ENCODE results near the gene PLEKHA7.

DNA sequence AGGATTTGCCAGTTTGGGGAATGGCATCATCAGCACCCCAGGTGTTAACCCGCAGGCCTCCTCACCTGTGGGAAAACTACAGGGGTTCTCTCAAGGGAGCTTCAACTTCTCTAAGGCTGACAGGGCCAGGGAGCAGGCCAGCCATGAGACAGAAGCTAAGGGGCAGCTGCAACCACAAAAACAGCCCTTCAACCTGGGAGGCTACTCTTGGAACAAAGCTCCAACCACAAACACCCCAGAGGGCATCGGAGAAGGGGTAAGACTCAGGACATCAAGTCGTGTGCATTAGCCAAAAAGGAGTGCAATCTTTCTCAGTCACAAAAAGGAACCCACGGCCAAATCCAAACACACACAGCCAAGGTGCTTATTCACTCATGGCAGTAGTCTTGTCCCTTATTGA, 103.0 kb downstream of the PLEKHA7 start:
- TF ChIP-seq, protein P1, sequence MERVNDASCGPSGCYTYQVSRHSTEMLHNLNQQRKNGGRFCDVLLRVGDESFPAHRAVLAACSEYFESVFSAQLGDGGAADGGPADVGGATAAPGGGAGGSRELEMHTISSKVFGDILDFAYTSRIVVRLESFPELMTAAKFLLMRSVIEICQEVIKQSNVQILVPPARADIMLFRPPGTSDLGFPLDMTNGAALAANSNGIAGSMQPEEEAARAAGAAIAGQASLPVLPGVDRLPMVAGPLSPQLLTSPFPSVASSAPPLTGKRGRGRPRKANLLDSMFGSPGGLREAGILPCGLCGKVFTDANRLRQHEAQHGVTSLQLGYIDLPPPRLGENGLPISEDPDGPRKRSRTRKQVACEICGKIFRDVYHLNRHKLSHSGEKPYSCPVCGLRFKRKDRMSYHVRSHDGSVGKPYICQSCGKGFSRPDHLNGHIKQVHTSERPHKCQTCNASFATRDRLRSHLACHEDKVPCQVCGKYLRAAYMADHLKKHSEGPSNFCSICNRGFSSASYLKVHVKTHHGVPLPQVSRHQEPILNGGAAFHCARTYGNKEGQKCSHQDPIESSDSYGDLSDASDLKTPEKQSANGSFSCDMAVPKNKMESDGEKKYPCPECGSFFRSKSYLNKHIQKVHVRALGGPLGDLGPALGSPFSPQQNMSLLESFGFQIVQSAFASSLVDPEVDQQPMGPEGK (CRISPR knock-in tag; IDR thresholded peaks at IDR 0.05; ENCODE audit: borderline replicate concordance): no peak
- TF ChIP-seq ESRRG (CRISPR knock-in tag; IDR thresholded peaks at IDR 0.05) (no peak), TCF4 (CRISPR knock-in tag; IDR thresholded peaks at IDR 0.05; ENCODE audit: borderline replicate concordance) (no peak), SNAI2 (CRISPR knock-in tag; IDR thresholded peaks at IDR 0.05) (no peak), ZC3H10 (CRISPR knock-in tag; IDR thresholded peaks at IDR 0.05) (no peak), BACH2 (CRISPR knock-in tag; IDR thresholded peaks at IDR 0.05; ENCODE audit: borderline replicate concordance) (no peak), RARB (CRISPR knock-in tag; IDR thresholded peaks at IDR 0.05) (no peak), ISL1 (CRISPR knock-in tag; IDR thresholded peaks at IDR 0.05) (no peak), ARNTL (CRISPR knock-in tag; IDR thresholded peaks at IDR 0.05; ENCODE audit: borderline replicate concordance, low read depth) (no peak), ZNF70 (CRISPR knock-in tag; IDR thresholded peaks at IDR 0.05) (no peak)
- TF ChIP-seq, protein P2, sequence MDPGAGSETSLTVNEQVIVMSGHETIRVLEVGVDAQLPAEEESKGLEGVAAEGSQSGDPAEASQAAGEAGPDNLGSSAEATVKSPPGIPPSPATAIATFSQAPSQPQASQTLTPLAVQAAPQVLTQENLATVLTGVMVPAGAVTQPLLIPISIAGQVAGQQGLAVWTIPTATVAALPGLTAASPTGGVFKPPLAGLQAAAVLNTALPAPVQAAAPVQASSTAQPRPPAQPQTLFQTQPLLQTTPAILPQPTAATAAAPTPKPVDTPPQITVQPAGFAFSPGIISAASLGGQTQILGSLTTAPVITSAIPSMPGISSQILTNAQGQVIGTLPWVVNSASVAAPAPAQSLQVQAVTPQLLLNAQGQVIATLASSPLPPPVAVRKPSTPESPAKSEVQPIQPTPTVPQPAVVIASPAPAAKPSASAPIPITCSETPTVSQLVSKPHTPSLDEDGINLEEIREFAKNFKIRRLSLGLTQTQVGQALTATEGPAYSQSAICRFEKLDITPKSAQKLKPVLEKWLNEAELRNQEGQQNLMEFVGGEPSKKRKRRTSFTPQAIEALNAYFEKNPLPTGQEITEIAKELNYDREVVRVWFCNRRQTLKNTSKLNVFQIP (CRISPR knock-in tag; IDR thresholded peaks at IDR 0.05; ENCODE audit: borderline replicate concordance, low read depth): no peak
- TF ChIP-seq, protein P3, sequence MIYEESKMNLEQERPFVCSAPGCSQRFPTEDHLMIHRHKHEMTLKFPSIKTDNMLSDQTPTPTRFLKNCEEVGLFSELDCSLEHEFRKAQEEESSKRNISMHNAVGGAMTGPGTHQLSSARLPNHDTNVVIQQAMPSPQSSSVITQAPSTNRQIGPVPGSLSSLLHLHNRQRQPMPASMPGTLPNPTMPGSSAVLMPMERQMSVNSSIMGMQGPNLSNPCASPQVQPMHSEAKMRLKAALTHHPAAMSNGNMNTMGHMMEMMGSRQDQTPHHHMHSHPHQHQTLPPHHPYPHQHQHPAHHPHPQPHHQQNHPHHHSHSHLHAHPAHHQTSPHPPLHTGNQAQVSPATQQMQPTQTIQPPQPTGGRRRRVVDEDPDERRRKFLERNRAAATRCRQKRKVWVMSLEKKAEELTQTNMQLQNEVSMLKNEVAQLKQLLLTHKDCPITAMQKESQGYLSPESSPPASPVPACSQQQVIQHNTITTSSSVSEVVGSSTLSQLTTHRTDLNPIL (CRISPR knock-in tag; IDR thresholded peaks at IDR 0.05; ENCODE audit: low read depth): no peak

Measured in SK-N-SH treated with all-trans-retinoic acid at 6 μM for 48 hours (cell line).